Measurements from ENCODE around the gene ZFAND3.

Gene ZFAND3

GRCh38 chr6:38056361-38056760 is 236.8 kb downstream of the ZFAND3 start:
- DNase-seq = no peak

- DNase-seq = no peak
These were observed 238.5 kb downstream of the ZFAND3 start for GRCh38 chr6:38057994-38058393.

GRCh38 chr6:38062066-38062465 is 242.5 kb downstream of the ZFAND3 start:
- no peak for DNase-seq

DNA sequence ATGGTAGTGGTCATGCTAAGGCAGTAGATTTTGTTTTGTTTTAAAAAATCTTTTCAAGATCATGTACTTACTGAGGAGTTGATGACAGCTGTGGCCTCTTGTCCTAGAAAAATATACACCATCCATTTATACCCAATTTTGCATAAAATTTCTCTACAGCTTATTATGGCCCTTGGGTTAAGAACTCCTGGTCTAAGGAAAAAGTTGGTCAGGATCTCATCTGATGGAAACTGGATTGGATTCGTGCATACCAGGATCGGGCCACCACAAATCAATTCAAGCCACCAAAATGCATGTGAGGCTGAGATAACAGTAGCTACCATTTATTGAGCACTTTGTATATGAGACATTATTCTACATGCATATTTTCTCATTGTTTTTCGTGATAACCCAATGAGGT is 244.4 kb downstream of the ZFAND3 start:
- DNase-seq = no peak

- no peak for DNase-seq
These were observed 244.9 kb downstream of the ZFAND3 start for GRCh38 chr6:38064431-38064830.

- DNase-seq = no peak
These were observed 246.3 kb downstream of the ZFAND3 start for GRCh38 chr6:38065734-38066305.

- no peak for DNase-seq
These were observed 247.9 kb downstream of the ZFAND3 start for GRCh38 chr6:38067263-38067980.

DNA sequence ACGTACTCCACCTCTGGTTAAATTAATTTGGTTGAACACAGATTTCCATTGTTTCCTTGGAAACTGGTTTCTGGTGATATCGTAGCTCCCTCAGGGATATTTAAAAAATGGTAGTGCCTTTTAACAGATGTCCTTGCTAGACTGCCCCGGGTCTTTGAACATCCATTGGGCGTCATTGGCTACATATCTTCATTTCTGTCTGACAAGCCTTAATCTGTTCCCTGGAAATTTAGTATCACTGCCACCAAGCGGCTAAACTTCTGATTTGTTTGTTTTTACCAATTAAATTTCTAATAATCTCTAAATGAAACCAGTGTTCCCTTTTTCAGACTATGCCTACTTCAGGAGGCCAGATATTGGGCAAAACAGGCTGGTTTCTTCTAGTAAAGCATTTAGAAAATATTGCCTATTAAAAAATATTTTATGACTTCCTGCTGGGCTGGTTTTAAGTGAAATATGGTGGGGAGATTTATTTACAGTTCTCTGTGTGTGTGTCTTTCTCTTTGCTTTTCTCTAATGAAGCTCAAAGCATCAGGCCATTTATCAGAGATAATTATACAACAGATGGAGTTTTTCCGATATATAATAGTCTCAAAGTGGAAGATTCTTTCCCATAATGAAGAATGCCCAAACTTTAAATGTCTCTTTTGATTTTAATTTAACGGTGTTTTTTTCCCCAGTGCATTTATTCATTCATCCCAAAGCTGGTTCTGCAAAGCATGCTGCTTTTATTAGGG is 249.5 kb downstream of the ZFAND3 start:
- no peak for DNase-seq

GRCh38 chr6:38077488-38078030 is 258.0 kb downstream of the ZFAND3 start:
- no peak for DNase-seq

DNA sequence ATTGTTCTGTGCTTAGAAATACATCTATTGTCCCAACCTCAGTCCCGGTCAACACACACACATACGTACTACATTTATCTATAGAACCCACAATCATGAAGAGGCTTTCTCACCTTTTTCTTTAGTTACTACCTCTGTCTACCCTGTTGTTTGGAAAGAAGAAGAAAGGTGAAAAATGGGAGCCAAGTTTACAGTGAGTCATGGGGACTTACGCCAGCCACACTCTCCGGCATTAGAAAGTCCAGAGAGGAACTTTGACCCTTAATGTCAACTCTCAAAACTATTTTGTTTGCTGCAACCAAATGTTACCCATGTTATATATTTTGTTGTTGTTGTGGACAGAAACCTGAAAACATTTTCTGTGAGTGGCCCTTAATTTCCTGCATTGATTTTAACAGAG is 259.1 kb downstream of the ZFAND3 start:
- no peak for DNase-seq

DNA sequence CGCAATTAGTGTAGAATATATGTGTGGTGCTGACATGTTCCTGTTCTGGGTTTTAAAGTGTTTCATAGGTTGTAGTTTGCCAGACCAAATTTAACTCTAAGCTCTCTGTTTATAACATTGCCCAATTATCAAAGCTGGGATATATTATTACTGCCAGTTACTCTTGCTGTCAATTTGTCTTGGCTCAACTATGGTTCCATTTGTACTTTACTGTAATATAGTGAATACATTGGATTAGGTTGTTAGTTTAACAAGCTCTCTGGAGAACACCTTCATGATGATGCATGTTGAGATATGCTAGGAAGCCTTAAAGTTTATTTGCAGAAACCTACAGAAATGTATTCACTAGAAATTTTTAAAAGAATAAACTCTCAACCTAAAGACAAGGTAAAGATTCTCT is 259.6 kb downstream of the ZFAND3 start:
- no peak for DNase-seq

- DNase-seq = no peak
These were observed 260.0 kb downstream of the ZFAND3 start for GRCh38 chr6:38079537-38079936.

DNA sequence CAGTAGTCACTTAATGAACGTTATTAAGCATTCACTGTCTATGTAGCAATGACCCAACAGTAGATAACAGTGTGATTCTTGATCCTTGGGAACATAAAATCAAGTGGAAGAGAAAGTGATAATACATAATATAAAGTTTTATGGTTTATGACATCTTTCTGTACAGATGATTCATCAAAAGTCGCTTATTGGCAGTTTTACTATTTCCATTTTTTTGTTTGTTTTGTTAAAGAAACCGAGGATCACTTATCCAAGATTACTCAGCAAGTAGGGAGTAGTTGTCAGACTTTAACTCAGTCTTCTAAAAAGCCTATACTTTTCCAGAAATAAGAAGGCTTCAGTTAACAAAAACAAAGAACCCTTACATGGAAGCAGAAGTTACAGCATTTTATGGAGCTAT is 260.8 kb downstream of the ZFAND3 start:
- DNase-seq = no peak

GRCh38 chr6:38080889-38081288 is 261.4 kb downstream of the ZFAND3 start:
- DNase-seq = no peak

DNA sequence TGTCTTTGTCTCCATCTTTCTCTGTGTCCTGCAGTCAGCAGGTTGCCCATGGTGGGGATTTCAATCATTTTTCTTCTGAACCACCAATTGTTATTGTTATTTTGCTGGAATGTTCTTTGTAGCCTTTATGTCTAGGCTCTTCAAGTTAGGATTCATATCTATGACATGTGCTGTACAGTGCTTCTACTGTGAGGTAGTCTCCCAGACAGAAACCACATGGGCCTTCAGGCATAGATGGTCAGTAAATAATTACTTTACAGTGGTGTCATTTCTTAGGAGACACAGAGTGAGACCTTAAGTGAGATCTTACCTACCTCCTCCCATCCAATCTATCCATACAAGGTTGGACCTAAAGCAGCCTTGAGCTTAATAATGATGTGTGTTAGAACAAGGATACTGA is 265.5 kb downstream of the ZFAND3 start:
- no peak for DNase-seq

- no peak for DNase-seq
These were observed 266.8 kb downstream of the ZFAND3 start for GRCh38 chr6:38086346-38086745.

DNA sequence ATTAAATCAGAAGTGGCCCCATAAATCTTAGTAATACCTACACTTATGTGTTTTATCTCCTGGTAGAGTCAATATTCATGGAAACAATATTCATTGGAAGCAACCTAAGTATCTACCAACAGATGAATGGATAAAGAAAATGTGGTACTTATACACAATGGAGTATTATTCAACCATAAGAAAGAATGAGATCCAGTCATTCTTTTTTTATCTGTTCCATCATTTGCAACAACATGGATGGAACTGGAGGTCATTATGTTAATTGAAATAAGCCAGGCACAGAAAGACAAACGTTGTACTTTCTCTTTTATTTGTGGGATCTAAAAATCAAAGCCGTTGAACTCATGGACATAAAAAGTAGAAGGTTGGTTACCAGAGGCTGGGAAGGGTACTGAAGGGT is 268.5 kb downstream of the ZFAND3 start:
- no peak for DNase-seq

DNA sequence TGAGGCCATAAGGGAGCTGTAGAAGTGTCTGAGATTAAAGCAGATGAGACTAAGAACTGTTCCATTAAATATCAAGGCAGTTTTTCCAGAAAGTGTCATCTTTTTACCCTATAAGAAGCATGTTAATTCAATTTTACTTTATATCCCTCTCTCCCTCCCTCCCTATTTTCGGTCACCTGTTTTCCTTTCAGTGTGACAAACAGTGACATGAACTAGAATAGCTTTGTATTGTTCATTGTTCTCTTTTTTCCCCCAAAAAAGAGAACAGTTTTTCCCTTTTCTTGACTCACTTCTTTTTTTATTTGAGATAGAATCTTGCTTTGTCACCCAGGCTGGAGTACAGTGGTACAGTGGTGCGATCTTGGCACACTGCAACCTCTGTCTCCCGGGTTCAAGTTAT is 269.3 kb downstream of the ZFAND3 start:
- DNase-seq = no peak

DNA sequence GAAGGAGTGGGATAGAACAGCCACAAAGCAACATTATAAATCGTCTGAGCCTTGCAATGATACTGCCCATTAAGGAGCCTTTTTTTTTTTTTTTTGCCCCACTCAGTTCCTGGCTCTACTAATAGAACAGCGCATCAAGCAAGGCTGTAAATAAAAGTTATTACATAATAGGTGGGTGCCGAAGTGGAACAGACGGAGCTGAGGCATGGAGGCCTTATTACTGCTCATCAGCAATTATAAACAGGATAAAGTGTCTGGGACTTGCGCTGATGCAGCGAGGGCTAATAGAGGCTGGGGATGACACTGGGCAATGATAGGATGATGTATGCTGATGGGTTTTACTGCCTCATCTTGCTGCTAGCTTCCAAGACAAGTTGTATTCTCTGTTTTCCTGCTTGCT is 272.1 kb downstream of the ZFAND3 start:
- DNase-seq = no peak

DNA sequence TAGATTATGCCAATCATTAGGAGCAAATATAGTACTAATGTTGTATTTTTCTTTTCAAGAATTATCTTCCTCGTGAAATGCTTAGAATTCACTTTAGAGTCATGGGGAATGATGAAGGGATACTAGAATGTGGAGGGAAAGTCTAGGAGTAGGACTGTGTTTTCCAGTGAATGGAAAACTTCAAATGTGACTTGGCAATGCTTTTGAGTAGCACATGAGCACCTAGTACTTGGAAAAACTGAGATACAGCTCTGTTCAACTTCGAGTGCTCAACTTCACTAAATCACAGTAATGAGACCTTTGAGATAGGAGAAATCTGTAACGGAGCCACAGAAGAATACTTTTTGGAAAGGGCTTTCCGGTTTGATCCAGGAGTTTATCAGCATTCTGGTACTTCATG is 272.9 kb downstream of the ZFAND3 start:
- DNase-seq = no peak

GRCh38 chr6:38092964-38093363 is 273.4 kb downstream of the ZFAND3 start:
- DNase-seq = no peak

DNA sequence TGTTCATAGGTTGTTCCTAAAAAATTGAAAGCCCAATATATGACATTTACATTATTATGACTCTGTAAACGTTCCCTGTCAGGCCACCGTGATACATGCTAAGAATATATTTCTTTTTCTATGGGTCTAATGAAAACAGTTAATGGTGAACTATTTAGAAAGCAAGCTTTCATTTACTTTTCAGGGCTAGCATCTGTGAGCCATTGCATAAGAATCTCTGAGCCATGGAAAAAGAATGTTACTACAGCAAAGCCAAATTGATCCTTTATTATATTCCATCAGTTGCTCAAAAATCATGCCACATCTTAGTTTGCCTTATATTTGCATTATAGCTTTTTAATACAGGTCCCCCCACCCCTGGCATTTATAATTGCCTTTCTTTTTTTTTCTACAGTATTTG is 275.5 kb downstream of the ZFAND3 start:
- no peak for DNase-seq

DNA sequence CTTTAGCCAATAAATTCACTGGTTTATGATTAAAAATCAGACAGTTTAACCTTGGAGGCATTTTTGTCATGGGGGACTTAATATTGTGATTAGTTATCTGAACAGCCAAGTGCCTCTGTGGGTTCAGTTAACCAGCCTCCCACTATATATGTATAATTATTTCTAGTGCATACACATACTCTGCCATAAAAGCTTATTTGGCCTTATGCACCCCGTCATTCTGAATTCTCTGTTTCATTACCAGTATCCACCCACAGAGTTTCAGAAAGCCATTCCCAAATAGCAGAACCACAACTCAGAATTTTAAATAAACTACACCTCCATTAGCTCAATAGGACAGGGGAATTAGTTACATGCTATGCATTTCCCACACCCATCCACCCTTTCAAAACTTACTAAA is 279.7 kb downstream of the ZFAND3 start:
- DNase-seq = no peak

GRCh38 chr6:38100380-38100779 is 280.9 kb downstream of the ZFAND3 start:
- no peak for DNase-seq

Measured in CD4-positive, alpha-beta T cell treated with Interleukin-4 for 1 hour (primary cell).